ENCODE results near the gene IFTAP. TPM values are rescaled to one million over a fixed set of nuclear protein-coding genes. Genes with fewer than 3 reads are reported as not detected.

Gene IFTAP
- total RNA-seq, 1 experiment from 2014 or later: 19.9 TPM

GRCh38 chr11:36618363-36619047, 24.2 kb downstream of the IFTAP start:
- H2AFZ ChIP-seq (ENCODE audit: low read length): no peak overlapping the region
- no peak overlapping the region for H3K9ac ChIP-seq (ENCODE audit: extremely low read depth, insufficient read length, low read length)
- no peak overlapping the region for H2BK120ac ChIP-seq (ENCODE audit: low read depth, low read length, poor library complexity, severe bottlenecking)
- H2BK15ac ChIP-seq (ENCODE audit: low read depth, low read length): no peak overlapping the region
- no peaks in the 10 kb centered on the region for H3K79me2 ChIP-seq (ENCODE audit: insufficient read depth, low read length)
- no peaks in the 10 kb centered on the region for H3K9me3 ChIP-seq (ENCODE audit: control insufficient read depth, low read depth, low read length)
- H3K4me1 ChIP-seq (ENCODE audit: insufficient read depth, low read length): no peaks in the 10 kb centered on the region
- no peak overlapping the region for H3K14ac ChIP-seq (ENCODE audit: insufficient read depth, low read length)
- no peak overlapping the region for H4K5ac ChIP-seq (ENCODE audit: insufficient read length, low read depth, low read length)
- H3K18ac ChIP-seq (ENCODE audit: insufficient read length, low read depth, low read length): no peak overlapping the region
- WGBS (ENCODE audit: extremely low coverage, insufficient read length, low lambda C conversion rate): no CpG with 5 or more reads among the region's 3 CpGs
- H2BK12ac ChIP-seq (ENCODE audit: insufficient read length, low read depth, low read length): no peak overlapping the region
- H3K23me2 ChIP-seq (ENCODE audit: insufficient read length, low read depth, low read length, poor library complexity, severe bottlenecking): no peaks in the 10 kb centered on the region
- no peak overlapping the region for H3K27ac Mint-ChIP-seq
- no peak overlapping the region for H3K4me3 Mint-ChIP-seq
- no peak overlapping the region for H3K23ac ChIP-seq (ENCODE audit: insufficient read length, low read depth, low read length)
- no peak overlapping the region for H2BK5ac ChIP-seq (ENCODE audit: insufficient read length, low read length)
- no peaks in the 10 kb centered on the region; a peak in 1 of 5 replicates for H3K9me3 Mint-ChIP-seq
- H3K4me1 Mint-ChIP-seq: no peaks in the 10 kb centered on the region
- peaks cover 0 to 1% (median 0%) of the 10 kb centered on the region in 3 experiments; a peak in 1 of 7 replicates for H3K36me3 Mint-ChIP-seq (ENCODE audit: insufficient read depth in 1 of 3, low read depth in 3 of 3)
- no peaks in the 10 kb centered on the region; the same call in 1 of the 2 replicates for H3K27me3 Mint-ChIP-seq (ENCODE audit: low read depth)
- no peak overlapping the region for H3T11ph ChIP-seq (ENCODE audit: low read length)
- no peaks in the 10 kb centered on the region for H3K27me3 ChIP-seq (ENCODE audit: insufficient read depth, low read length)
- H4K91ac ChIP-seq (ENCODE audit: insufficient read length, low read depth, low read length): no peak overlapping the region
- H4K8ac ChIP-seq (replicated peaks; ENCODE audit: insufficient read length, low read depth, low read length): no peak overlapping the region
- H3K27ac ChIP-seq (ENCODE audit: insufficient read length, low read depth, low read length): no peak overlapping the region
- no peaks in the 10 kb centered on the region for H3K79me1 ChIP-seq (ENCODE audit: insufficient read depth, low read depth, low read length, poor library complexity, severe bottlenecking)
- no peak for DNase-seq
- H3K4me2 ChIP-seq (ENCODE audit: insufficient read depth, insufficient read length, low read length): no peak overlapping the region
- H4K20me1 ChIP-seq (ENCODE audit: control insufficient read depth, insufficient read depth, insufficient read length): no peaks in the 10 kb centered on the region
- H2AK5ac ChIP-seq (ENCODE audit: insufficient read length, low read length): no peak overlapping the region
- no peak overlapping the region for H3K56ac ChIP-seq (ENCODE audit: insufficient read length, low read depth, low read length)
- no peak for TF ChIP-seq CTCF (conservative IDR thresholded peaks at IDR 0.05)
- no peak overlapping the region for H2BK20ac ChIP-seq (ENCODE audit: low read depth, low read length, poor library complexity, severe bottlenecking)
- no peak overlapping the region for H3K4ac ChIP-seq (ENCODE audit: low read depth, low read length)

Data from H9 (cell line).